ENCODE results near the gene PPFIA2. TPM values are rescaled to one million over a fixed set of nuclear protein-coding genes. Genes with fewer than 3 reads are reported as not detected.
A peak's percentile ranks its signal among the peaks of the same experiment; 100 is the strongest.

Gene PPFIA2
- total RNA-seq, 4 donors from 2014 or later, result 0.37 to 8.9 (median 0.55) TPM; not detected in 1

DNA sequence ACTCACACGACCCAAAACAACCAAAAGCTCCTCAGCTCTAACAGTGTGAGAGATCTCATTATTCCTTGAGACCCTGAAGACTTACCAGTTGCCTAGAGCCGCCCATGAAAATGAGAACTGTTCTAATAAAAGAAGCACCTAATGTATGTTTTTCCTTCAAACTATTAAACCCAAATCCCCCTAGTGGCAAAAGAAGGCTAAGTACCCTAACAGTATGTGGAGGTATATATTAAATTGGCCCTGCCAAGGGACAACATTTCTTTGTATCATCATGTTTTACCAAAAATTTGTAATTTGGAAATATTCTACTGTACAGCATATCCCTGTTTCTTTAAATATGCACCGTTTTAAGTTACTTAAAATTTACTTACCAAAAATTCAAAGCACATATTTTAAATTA is 38.0 kb upstream of the PPFIA2 start:
- Histone ChIP-seq H3K27ac (no peak overlapping the region), H3K4me3 (no peak overlapping the region), H3K36me3 (no peaks in the 10 kb centered on the region), H3K9me3 (no peaks in the 10 kb centered on the region), H3K4me1 (no peaks in the 10 kb centered on the region), H3K27me3 (peaks cover 3% of the 10 kb centered on the region)
- intact Hi-C loops (cut with DNase I; ENCODE audit: low total_unique reads) (no loop called here), in situ Hi-C loops (cut with MboI; ENCODE audit: low pct_ligation_motif_present in 1 of 4, low pct_unique_long_range_greater_than_20kb in 1 of 4, low sequenced_read_pairs in 3 of 4) (no loop called here)
- TF ChIP-seq, protein P1, sequence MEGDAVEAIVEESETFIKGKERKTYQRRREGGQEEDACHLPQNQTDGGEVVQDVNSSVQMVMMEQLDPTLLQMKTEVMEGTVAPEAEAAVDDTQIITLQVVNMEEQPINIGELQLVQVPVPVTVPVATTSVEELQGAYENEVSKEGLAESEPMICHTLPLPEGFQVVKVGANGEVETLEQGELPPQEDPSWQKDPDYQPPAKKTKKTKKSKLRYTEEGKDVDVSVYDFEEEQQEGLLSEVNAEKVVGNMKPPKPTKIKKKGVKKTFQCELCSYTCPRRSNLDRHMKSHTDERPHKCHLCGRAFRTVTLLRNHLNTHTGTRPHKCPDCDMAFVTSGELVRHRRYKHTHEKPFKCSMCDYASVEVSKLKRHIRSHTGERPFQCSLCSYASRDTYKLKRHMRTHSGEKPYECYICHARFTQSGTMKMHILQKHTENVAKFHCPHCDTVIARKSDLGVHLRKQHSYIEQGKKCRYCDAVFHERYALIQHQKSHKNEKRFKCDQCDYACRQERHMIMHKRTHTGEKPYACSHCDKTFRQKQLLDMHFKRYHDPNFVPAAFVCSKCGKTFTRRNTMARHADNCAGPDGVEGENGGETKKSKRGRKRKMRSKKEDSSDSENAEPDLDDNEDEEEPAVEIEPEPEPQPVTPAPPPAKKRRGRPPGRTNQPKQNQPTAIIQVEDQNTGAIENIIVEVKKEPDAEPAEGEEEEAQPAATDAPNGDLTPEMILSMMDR (IDR thresholded peaks at IDR 0.05), result peak in 2 of 5 experiments; percentile 8 to 18
- no peak for TF ChIP-seq POLR2AphosphoS5 (IDR thresholded peaks at IDR 0.05)
- TF ChIP-seq EP300 (IDR thresholded peaks at IDR 0.05; ENCODE audit: low read depth), result no peak
- no peak for DNase-seq
- WGBS, 2 donors (ENCODE audit: low coverage in 1 of 2), result 26 to 37% methylated on average over 3 of the region's 3 CpGs

DNA sequence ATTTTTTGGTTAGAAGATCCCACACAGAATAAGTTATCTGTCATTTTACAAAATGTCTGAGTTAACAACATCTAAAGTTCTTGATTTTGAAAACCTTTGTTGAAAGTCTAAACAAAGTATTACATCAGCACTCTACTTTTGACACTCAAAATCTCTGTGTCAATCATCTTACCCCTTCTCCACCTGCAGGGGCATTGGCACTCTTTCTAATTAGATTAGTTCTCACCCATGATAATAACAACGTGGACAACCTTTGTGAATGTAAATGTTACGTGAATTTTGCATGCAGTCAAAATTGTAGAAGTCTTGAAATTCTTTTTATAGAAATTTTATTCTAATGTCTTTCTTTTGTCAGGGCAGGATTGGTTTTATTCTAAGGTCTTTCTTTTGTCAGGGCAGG is 33.5 kb upstream of the PPFIA2 start:
- TF ChIP-seq, protein P1 (IDR thresholded peaks at IDR 0.05), result no peak
- TF ChIP-seq POLR2AphosphoS5 (IDR thresholded peaks at IDR 0.05), result no peak
- TF ChIP-seq POLR2A (IDR thresholded peaks at IDR 0.05), result no peak
- no peak for TF ChIP-seq EP300 (IDR thresholded peaks at IDR 0.05; ENCODE audit: low read depth)
- no peak for DNase-seq
- no peaks in the 10 kb centered on the region for H3K9me3 ChIP-seq
- in situ Hi-C loops (cut with MboI; ENCODE audit: low pct_ligation_motif_present in 1 of 4, low pct_unique_long_range_greater_than_20kb in 1 of 4, low sequenced_read_pairs in 3 of 4) (no loop called here), intact Hi-C loops (cut with DNase I; ENCODE audit: low total_unique reads) (no loop called here)
- no peak overlapping the region for H3K4me3 ChIP-seq
- H3K36me3 ChIP-seq, result no peaks in the 10 kb centered on the region
- H3K27me3 ChIP-seq, result no peaks in the 10 kb centered on the region
- no peak overlapping the region for H3K27ac ChIP-seq
- H3K4me1 ChIP-seq, result no peaks in the 10 kb centered on the region
- WGBS, 2 donors (ENCODE audit: low coverage in 1 of 2), result 66 to 72% methylated on average over 2 of the region's 2 CpGs

DNA sequence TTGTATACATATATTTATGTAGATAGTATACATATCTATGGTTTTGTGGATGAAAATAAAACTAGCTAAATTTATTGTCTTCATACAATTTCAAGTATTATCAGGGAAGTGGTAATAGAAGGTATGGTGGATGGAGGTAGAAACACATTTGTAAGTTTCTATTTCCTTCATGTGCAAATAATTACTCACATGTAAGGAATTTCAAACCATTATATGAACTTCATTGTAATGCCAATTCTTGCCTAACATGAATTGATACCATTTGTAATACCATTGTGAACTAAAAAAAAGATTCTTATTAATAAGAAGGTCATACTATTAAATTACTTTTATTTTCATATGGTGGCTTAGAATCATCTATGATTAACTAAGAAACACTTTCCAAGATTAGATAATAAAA is 20.1 kb upstream of the PPFIA2 start:
- H3K27ac ChIP-seq, result no peak overlapping the region
- TF ChIP-seq EP300 (IDR thresholded peaks at IDR 0.05; ENCODE audit: low read depth) (no peak), POLR2A (IDR thresholded peaks at IDR 0.05) (no peak), POLR2AphosphoS5 (IDR thresholded peaks at IDR 0.05) (no peak)
- TF ChIP-seq, protein P1 (IDR thresholded peaks at IDR 0.05), result no peak
- H3K27me3 ChIP-seq, result no peaks in the 10 kb centered on the region
- in situ Hi-C loops (cut with MboI; ENCODE audit: low pct_ligation_motif_present in 1 of 4, low pct_unique_long_range_greater_than_20kb in 1 of 4, low sequenced_read_pairs in 3 of 4) (no loop called here), intact Hi-C loops (cut with DNase I; ENCODE audit: low total_unique reads) (no loop called here)
- H3K4me3 ChIP-seq, result no peak overlapping the region
- DNase-seq, result no peak
- H3K9me3 ChIP-seq, result no peaks in the 10 kb centered on the region
- H3K4me1 ChIP-seq, result no peaks in the 10 kb centered on the region
- no peaks in the 10 kb centered on the region for H3K36me3 ChIP-seq

DNA sequence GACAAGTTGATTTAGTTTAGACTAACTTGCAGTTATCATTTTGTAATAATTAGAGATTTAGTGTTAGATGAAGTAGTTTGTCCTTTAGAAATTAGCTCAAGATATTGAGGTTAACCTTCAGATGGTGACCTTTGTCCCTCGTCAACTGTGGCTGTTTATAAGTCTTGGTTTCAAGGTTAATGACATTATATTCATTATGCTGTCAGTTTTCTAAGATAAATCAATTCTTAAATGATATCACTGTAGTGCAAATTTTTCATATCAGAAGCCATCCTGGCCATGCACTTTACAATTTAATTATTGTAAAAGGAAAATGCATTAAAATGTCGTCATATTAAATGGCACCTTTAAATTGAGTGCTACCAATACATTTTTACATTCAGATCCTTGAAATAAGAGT is 19.6 kb upstream of the PPFIA2 start:
- no peak overlapping the region for H3K27ac ChIP-seq
- no peaks in the 10 kb centered on the region for H3K9me3 ChIP-seq
- DNase-seq, result no peak
- TF ChIP-seq POLR2AphosphoS5 (IDR thresholded peaks at IDR 0.05) (no peak), EP300 (IDR thresholded peaks at IDR 0.05; ENCODE audit: low read depth) (no peak)
- TF ChIP-seq, protein P1 (IDR thresholded peaks at IDR 0.05), result no peak
- intact Hi-C loops (cut with DNase I; ENCODE audit: low total_unique reads) (no loop called here), in situ Hi-C loops (cut with MboI; ENCODE audit: low pct_ligation_motif_present in 1 of 4, low pct_unique_long_range_greater_than_20kb in 1 of 4, low sequenced_read_pairs in 3 of 4) (no loop called here)
- H3K4me1 ChIP-seq, result no peaks in the 10 kb centered on the region
- WGBS, 2 donors (ENCODE audit: low coverage in 1 of 2), result 55 to 61% methylated on average over 2 of the region's 2 CpGs
- no peak overlapping the region for H3K4me3 ChIP-seq
- H3K27me3 ChIP-seq, result no peaks in the 10 kb centered on the region
- H3K36me3 ChIP-seq, result no peaks in the 10 kb centered on the region
